ENCODE measurements around the gene ERG. TPM values are rescaled to one million over a fixed set of nuclear protein-coding genes. Genes with fewer than 3 reads are reported as not detected.

Gene ERG
- polyA plus RNA-seq, 1 donor from 2014 or later = not detected

- Histone ChIP-seq H4K20me1 (ENCODE audit: insufficient read depth) (no peaks in the 10 kb centered on the region), H3K27ac (ENCODE audit: low read length) (no peak overlapping the region), H3K79me2 (replicated peaks; ENCODE audit: insufficient read depth, low read length) (no peaks in the 10 kb centered on the region), H3K27me3 (ENCODE audit: insufficient read depth, low read depth, low read length) (no peaks in the 10 kb centered on the region), H3K4me3 (ENCODE audit: low read length) (no peak overlapping the region), H3K4me2 (ENCODE audit: low read length) (no peak overlapping the region), H3K9me3 (ENCODE audit: low read length) (no peaks in the 10 kb centered on the region), H3F3A (ENCODE audit: insufficient read depth, low read length, poor library complexity, severe bottlenecking) (no peaks in the 10 kb centered on the region), H3K36me3 (ENCODE audit: insufficient read depth, low read length) (no peaks in the 10 kb centered on the region), H3K9ac (ENCODE audit: low read length) (no peak overlapping the region), H2AFZ (ENCODE audit: low read depth, low read length) (no peak overlapping the region), H3K9me2 (ENCODE audit: insufficient read depth, low read length) (no peaks in the 10 kb centered on the region)
- TF ChIP-seq MXI1 (conservative IDR thresholded peaks at IDR 0.05; ENCODE audit: poor library complexity, severe bottlenecking) (no peak), POLR2AphosphoS5 (IDR thresholded peaks at IDR 0.05) (no peak), EP300 (conservative IDR thresholded peaks at IDR 0.05; ENCODE audit: poor library complexity, severe bottlenecking) (no peak), EZH2 (IDR thresholded peaks at IDR 0.05; ENCODE audit: borderline replicate concordance, insufficient read depth, low read length, poor library complexity, severe bottlenecking) (no peak), RAD21 (conservative IDR thresholded peaks at IDR 0.05) (no peak), REST (IDR thresholded peaks at IDR 0.05; ENCODE audit: borderline replicate concordance) (no peak), SMC3 (conservative IDR thresholded peaks at IDR 0.05; ENCODE audit: poor library complexity) (no peak), TAF1 (IDR thresholded peaks at IDR 0.05; ENCODE audit: low read depth) (no peak)
- TF ChIP-seq, protein P1, sequence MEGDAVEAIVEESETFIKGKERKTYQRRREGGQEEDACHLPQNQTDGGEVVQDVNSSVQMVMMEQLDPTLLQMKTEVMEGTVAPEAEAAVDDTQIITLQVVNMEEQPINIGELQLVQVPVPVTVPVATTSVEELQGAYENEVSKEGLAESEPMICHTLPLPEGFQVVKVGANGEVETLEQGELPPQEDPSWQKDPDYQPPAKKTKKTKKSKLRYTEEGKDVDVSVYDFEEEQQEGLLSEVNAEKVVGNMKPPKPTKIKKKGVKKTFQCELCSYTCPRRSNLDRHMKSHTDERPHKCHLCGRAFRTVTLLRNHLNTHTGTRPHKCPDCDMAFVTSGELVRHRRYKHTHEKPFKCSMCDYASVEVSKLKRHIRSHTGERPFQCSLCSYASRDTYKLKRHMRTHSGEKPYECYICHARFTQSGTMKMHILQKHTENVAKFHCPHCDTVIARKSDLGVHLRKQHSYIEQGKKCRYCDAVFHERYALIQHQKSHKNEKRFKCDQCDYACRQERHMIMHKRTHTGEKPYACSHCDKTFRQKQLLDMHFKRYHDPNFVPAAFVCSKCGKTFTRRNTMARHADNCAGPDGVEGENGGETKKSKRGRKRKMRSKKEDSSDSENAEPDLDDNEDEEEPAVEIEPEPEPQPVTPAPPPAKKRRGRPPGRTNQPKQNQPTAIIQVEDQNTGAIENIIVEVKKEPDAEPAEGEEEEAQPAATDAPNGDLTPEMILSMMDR (IDR thresholded peaks at IDR 0.05; ENCODE audit: poor library complexity, severe bottlenecking) = no peak
Measured at GRCh38 chr21:38487901-38488639, 10.2 kb downstream of the ERG start.

DNA sequence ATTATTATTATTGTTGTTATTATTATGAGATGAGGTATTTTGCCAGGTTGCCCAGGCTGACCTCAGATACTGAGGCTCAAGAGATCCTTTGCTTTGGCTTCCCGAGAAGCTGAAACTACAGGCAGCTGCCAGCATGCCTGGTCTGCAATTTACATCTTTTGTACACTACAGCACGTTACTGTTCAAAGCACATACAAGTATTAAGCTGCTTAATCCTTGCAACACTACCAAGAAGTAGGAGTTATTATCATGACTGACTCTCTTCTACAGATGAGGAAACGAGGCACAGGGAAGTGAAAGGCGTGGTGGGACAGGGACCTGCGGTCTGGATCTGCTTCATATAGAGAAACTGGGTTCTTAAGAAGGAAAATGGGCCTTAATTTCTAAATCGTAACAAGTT lies 11.6 kb downstream of the ERG start:
- Histone ChIP-seq H3K9me2 (ENCODE audit: insufficient read depth, low read length) (no peaks in the 10 kb centered on the region), H3K36me3 (ENCODE audit: insufficient read depth, low read length) (no peaks in the 10 kb centered on the region), H2AFZ (ENCODE audit: low read depth, low read length) (no peak overlapping the region), H3K4me3 (ENCODE audit: low read length) (no peak overlapping the region), H3K4me2 (ENCODE audit: low read length) (no peak overlapping the region), H3K79me2 (replicated peaks; ENCODE audit: insufficient read depth, low read length) (no peaks in the 10 kb centered on the region), H3F3A (ENCODE audit: insufficient read depth, low read length, poor library complexity, severe bottlenecking) (no peaks in the 10 kb centered on the region), H3K9me3 (ENCODE audit: low read length) (no peaks in the 10 kb centered on the region), H3K27me3 (ENCODE audit: insufficient read depth, low read depth, low read length) (no peaks in the 10 kb centered on the region), H4K20me1 (ENCODE audit: insufficient read depth) (no peaks in the 10 kb centered on the region), H3K9ac (ENCODE audit: low read length) (no peak overlapping the region), H3K27ac (ENCODE audit: low read length) (no peak overlapping the region)
- TF ChIP-seq POLR2AphosphoS5 (IDR thresholded peaks at IDR 0.05) (no peak), REST (IDR thresholded peaks at IDR 0.05; ENCODE audit: borderline replicate concordance) (no peak)
- TF ChIP-seq, protein P1 (IDR thresholded peaks at IDR 0.05; ENCODE audit: poor library complexity, severe bottlenecking) = no peak
